GM23248 (cell line): ENCODE data around the gene MNDA.

Experiments
- EZH2 ChIP-seq: fragments of 200-600 bp; sonication (generic); IDR thresholded peaks from 2 replicates; pipeline ENCODE4 v1.6.1; 2018; ENCODE audit warnings: antibody characterized with exemption, mild to moderate bottlenecking; ENCODE audit not compliant: insufficient read depth, poor library complexity, severe bottlenecking
- EZH2phosphoT487 ChIP-seq: fragments of 200-600 bp; sonication (generic); IDR thresholded peaks from 2 replicates; pipeline ENCODE4 v1.6.1; 2018; ENCODE audit warnings: antibody characterized with exemption, moderate library complexity, mild to moderate bottlenecking, low read depth; ENCODE audit not compliant: insufficient read depth

DNA sequence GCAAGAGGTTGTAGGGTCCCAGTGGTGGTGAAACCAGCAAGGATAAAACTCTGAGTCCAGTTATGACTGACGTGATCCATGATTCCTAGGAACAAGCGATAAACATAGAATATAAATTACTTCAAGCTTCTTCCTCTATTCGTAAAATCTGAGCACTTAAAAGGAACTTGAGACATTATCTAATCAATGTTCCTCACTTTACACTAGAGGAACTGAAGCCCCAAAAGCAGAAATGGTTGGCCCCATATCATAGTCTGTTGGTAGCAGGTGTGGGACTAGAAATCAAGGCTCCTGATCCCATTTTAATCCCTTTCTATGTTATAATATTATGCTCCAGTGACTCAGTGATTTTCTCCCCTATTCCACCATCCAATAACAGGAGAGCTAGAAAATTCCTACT lies 21.9 kb upstream of the MNDA start:
- TF ChIP-seq EZH2phosphoT487 (no peak), EZH2 (no peak)
